Liver (tissue), 9 donors: ENCODE results near the gene LRMDA. TPM values are rescaled to one million over a fixed set of nuclear protein-coding genes. Genes with fewer than 3 reads are reported as not detected.

ENCODE experiments used
- DNase-seq: peaks from one replicate; pipeline ENCODE4 v3.0.0-alpha.2; 2017; ENCODE audit warnings: low spot score
- H3K27ac ChIP-seq, 2 donors: one replicate each; pipeline ENCODE4 v1.7.0; 2013; ENCODE audit warnings: inconsistent platforms in 2 of 2, low read length in 2 of 2, control low read depth in 1 of 2, low read depth in 1 of 2, mild to moderate bottlenecking in 1 of 2
- H3K27me3 ChIP-seq, 4 donors: one replicate each; pipeline versions ENCODE4 v1.6.1 to v1.7.0; 2013; ENCODE audit warnings: low read length in 3 of 4, inconsistent platforms in 1 of 4, mild to moderate bottlenecking in 1 of 4, moderate library complexity in 1 of 4; ENCODE audit not compliant: control insufficient read depth in 4 of 4, insufficient read depth in 4 of 4
- H3K36me3 ChIP-seq, 4 donors: one replicate each; pipeline versions ENCODE4 v1.6.1 to v1.7.0; 2013; ENCODE audit warnings: low read length in 3 of 4, mild to moderate bottlenecking in 3 of 4, low read depth in 1 of 4, moderate library complexity in 1 of 4; ENCODE audit not compliant: control insufficient read depth in 4 of 4, insufficient read depth in 3 of 4
- H3K4me1 ChIP-seq, 4 donors: one replicate each; pipeline versions ENCODE4 v1.6.1 to v1.7.0; 2013; ENCODE audit warnings: low read length in 3 of 4, mild to moderate bottlenecking in 3 of 4, moderate library complexity in 1 of 4; ENCODE audit not compliant: control insufficient read depth in 4 of 4, insufficient read depth in 4 of 4
- H3K4me3 ChIP-seq, 3 donors: one replicate each; pipeline versions ENCODE4 v1.6.1 to v1.7.0; 2013; ENCODE audit warnings: low read length in 3 of 3, control low read depth in 1 of 3, low read depth in 1 of 3, mild to moderate bottlenecking in 1 of 3
- H3K9ac ChIP-seq, 2 donors: one replicate each; pipeline ENCODE4 v1.7.0; 2013; ENCODE audit warnings: low read length in 2 of 2, mild to moderate bottlenecking in 2 of 2, moderate library complexity in 2 of 2, control low read depth in 1 of 2, low read depth in 1 of 2
- H3K9me3 ChIP-seq, 4 donors: one replicate each; pipeline versions ENCODE4 v1.6.1 to v1.7.0; 2013; ENCODE audit warnings: low read length in 3 of 4; ENCODE audit not compliant: control insufficient read depth in 4 of 4
- CTCF ChIP-seq: fragments of 150-350 bp; IDR thresholded peaks from 2 replicates; pipeline ENCODE4 v1.5.1; 2017; ENCODE audit warnings: improper control_type of control experiment, low read depth, low read length; ENCODE audit not compliant: missing input control
- EGR1 ChIP-seq, 2 donors: IDR thresholded peaks; 2 replicates each; pipeline ENCODE4 v1.6.1; 2016 to 2018; ENCODE audit warnings: antibody characterized with exemption in 2 of 2, low read depth in 2 of 2
- FOXA2 ChIP-seq: IDR thresholded peaks from 2 replicates; pipeline ENCODE4 v1.6.1; 2016; ENCODE audit warnings: antibody characterized with exemption
- GABPA ChIP-seq, 2 donors: IDR thresholded peaks in 1 of 2; conservative IDR thresholded peaks in 1 of 2; 2 replicates each; pipeline ENCODE4 v1.6.1; 2016; ENCODE audit warnings: antibody characterized with exemption in 2 of 2, mild to moderate bottlenecking in 1 of 2, moderate library complexity in 1 of 2
- HNF4A ChIP-seq, 2 donors: conservative IDR thresholded peaks; 2 replicates each; pipeline ENCODE4 v1.6.1; 2016; ENCODE audit warnings: antibody characterized with exemption in 2 of 2, mild to moderate bottlenecking in 2 of 2
- HNF4G ChIP-seq: IDR thresholded peaks from 2 replicates; pipeline ENCODE4 v1.6.1; 2016; ENCODE audit warnings: antibody characterized with exemption
- JUND ChIP-seq, 2 donors: IDR thresholded peaks; 2 replicates each; pipeline ENCODE4 v1.6.1; 2016; ENCODE audit warnings: antibody characterized with exemption in 2 of 2
- MAX ChIP-seq: IDR thresholded peaks from 2 replicates; pipeline ENCODE4 v1.6.1; 2016; ENCODE audit warnings: antibody characterized with exemption
- NR2F2 ChIP-seq: IDR thresholded peaks from 2 replicates; pipeline ENCODE4 v1.6.1; 2016; ENCODE audit warnings: antibody characterized with exemption
- RAD21 ChIP-seq, 2 donors: IDR thresholded peaks; 2 replicates each; pipeline ENCODE4 v1.6.1; 2016; ENCODE audit warnings: antibody characterized with exemption in 2 of 2, mild to moderate bottlenecking in 2 of 2
- REST ChIP-seq: IDR thresholded peaks from 2 replicates; pipeline ENCODE4 v1.6.1; 2016; ENCODE audit warnings: antibody characterized with exemption, mild to moderate bottlenecking
- SP1 ChIP-seq: IDR thresholded peaks from 2 replicates; pipeline ENCODE4 v1.6.1; 2018; ENCODE audit warnings: antibody characterized with exemption, mild to moderate bottlenecking
- YY1 ChIP-seq: IDR thresholded peaks from 2 replicates; pipeline ENCODE4 v1.6.1; 2016; ENCODE audit warnings: antibody characterized with exemption, mild to moderate bottlenecking
- ZBTB33 ChIP-seq: IDR thresholded peaks from 2 replicates; pipeline ENCODE4 v1.6.1; 2016; ENCODE audit warnings: antibody characterized with exemption
- WGBS: extraction: QIAGEN DNeasy Blood & Tissue Kit; methylation state at CpG from one replicate; pipeline ENCODE4 v1.1.7; 2013; 5-methylcytosine and 5-hydroxymethylcytosine counted together
- polyA plus RNA-seq, 2 donors: library from polyadenylated mRNA; stranded (reverse) in 1 of 2; unstranded in 1 of 2; fragments of 200-250 nt in 1 of 2; fragments of >200 nt in 1 of 2; fragmentation: Nextera tagmentation in 1 of 2; extraction: Ambion mirVana in 1 of 2; gene quantifications; one replicate each; pipeline versions ENCODE4 v1.2.1 to v1.2.3, GENCODE V29; 2013 to 2015
- total RNA-seq, 2 donors: library from RNA; depleted of rRNA; stranded (reverse); fragments of >200 nt; gene quantifications; one replicate each; pipeline ENCODE4 v1.2.3, GENCODE V29; 2014
- donor health status: healthy.
- donor health status: healthy.
- donor health status: healthy.
- donor health status: healthy.
- donor health status: healthy.

Gene LRMDA
- total and polyA plus RNA-seq, 4 donors = 7.9 to 15.8 (median 11.3) TPM

GRCh38 chr10:76352300-76352699 lies 920.9 kb downstream of the LRMDA start (continued):
- TF ChIP-seq REST (no peak), JUND (IDR thresholded peaks at IDR 0.05) (no peak), EGR1 (IDR thresholded peaks at IDR 0.05; ENCODE audit: low read depth in 2 of 2) (no peak), RAD21 (IDR thresholded peaks at IDR 0.05) (no peak), FOXA2 (no peak)

GRCh38 chr10:76353237-76353851 lies 921.9 kb downstream of the LRMDA start:
- Histone ChIP-seq H3K27ac (no peak overlapping the region), H3K4me1 (no peaks in the 10 kb centered on the region), H3K9me3 (no peaks in the 10 kb centered on the region), H3K27me3 (no peaks in the 10 kb centered on the region), H3K36me3 (no peaks in the 10 kb centered on the region), H3K9ac (no peak overlapping the region), H3K4me3 (no peak overlapping the region)
- 89% methylated on average over 6 of the region's 6 CpGs for WGBS
- TF ChIP-seq HNF4G (no peak), SP1 (no peak), EGR1 (IDR thresholded peaks at IDR 0.05; ENCODE audit: low read depth in 2 of 2) (no peak), MAX (no peak), FOXA2 (no peak), ZBTB33 (no peak), YY1 (no peak), REST (no peak), NR2F2 (no peak), GABPA (IDR thresholded peaks at IDR 0.05 in 1 of 2, conservative IDR thresholded peaks at IDR 0.05 in 1 of 2) (no peak), CTCF (no peak), HNF4A (conservative IDR thresholded peaks at IDR 0.05) (no peak)
- DNase-seq = no peak
